HepG2 (cell line): ENCODE results near the gene SS18L1. TPM values are rescaled to one million over a fixed set of nuclear protein-coding genes. Genes with fewer than 3 reads are reported as not detected.

ENCODE experiments used
- ATAC-seq: fragments of 200-7000 bp; cut with Tn5 transposase; 3 replicates; pipeline ENCODE4 v1.9.1; 2020; ENCODE audit warnings: mild to moderate bottlenecking, moderate library complexity
- BruUV-seq: library from RNA; stranded (reverse); fragments of 400-500 nt; replicated peaks from 2 replicates; lab custom pipeline; 2021; lab: Mats Ljungman, UMichigan
- CTCF ChIA-PET: fragments of 300-600 bp; formaldehyde crosslinking; extraction: SDS; loops from one replicate; lab custom pipeline; 2021; ENCODE audit warnings: low total read pairs, inconsistent platforms, low intra/inter-chr PET ratio; lab: Yijun Ruan, JAX
- POLR2A ChIA-PET: fragments of 350-600 bp; sonication (Branson Sonifier 250); formaldehyde crosslinking; loops from one replicate; lab custom pipeline; 2020; ENCODE audit warnings: antibody characterized with exemption, inconsistent platforms; lab: Yijun Ruan, JAX
- DNase-seq: peaks from one replicate; pipeline ENCODE4 v3.0.0-alpha.2; 2015; ENCODE audit warnings: low spot score
- FAIRE-seq: peaks from 3 replicates; lab custom pipeline; 2011; peaks lifted over from hg19 to GRCh38; lab: Jason Lieb, UNC
- H2AFZ ChIP-seq: one replicate; pipeline ENCODE4 v1.6.1; 2011; ENCODE audit warnings: low read length, inconsistent platforms
- H3K27ac ChIP-seq: fragments of 300-600 bp; 3 replicates; pipeline ENCODE4 v1.8.0; 2011; ENCODE audit warnings: mixed run types, mild to moderate bottlenecking, mixed read lengths, low read length, inconsistent platforms; ENCODE audit not compliant: insufficient read depth; ENCODE audit errors: extremely low read length
- H3K27me3 ChIP-seq, 2 experiments: fragments of 200-600 bp in 1 of 2; 2 replicates in 1 of 2; 3 replicates in 1 of 2; pipeline versions ENCODE4 v1.6.0 to v1.8.0; 2011; ENCODE audit warnings: low read length in 2 of 2, mild to moderate bottlenecking in 2 of 2, moderate library complexity in 2 of 2, inconsistent platforms in 1 of 2; ENCODE audit not compliant: insufficient read depth in 2 of 2, control insufficient read depth in 1 of 2
- H3K36me3 ChIP-seq, 2 experiments: fragments of 200-600 bp in 1 of 2; replicated peaks in 1 of 2; 2 replicates in 1 of 2; 3 replicates in 1 of 2; pipeline versions ENCODE4 v1.5.1 to v1.8.0; 2011; ENCODE audit warnings: low read length in 2 of 2, inconsistent platforms in 1 of 2; ENCODE audit not compliant: insufficient read depth in 2 of 2, control insufficient read depth in 1 of 2
- H3K4me1 ChIP-seq: 2 replicates; pipeline ENCODE4 v1.5.1; 2012; ENCODE audit warnings: low read length, inconsistent platforms; ENCODE audit not compliant: insufficient read depth
- H3K4me2 ChIP-seq: 2 replicates; pipeline ENCODE4 v1.6.0; 2011; ENCODE audit warnings: low read depth, low read length, inconsistent platforms
- H3K4me3 ChIP-seq, 3 experiments: fragments of 200-600 bp in 1 of 3; sonication (generic), shearing (Covaris generic) in 1 of 3; replicated peaks in 1 of 3; 2 replicates each; pipeline ENCODE4 v1.5.1; 2011 to 2016; ENCODE audit warnings: low read length in 3 of 3, inconsistent platforms in 2 of 3, low read depth in 2 of 3, mild to moderate bottlenecking in 2 of 3, control low read depth in 1 of 3, mixed read lengths in 1 of 3; ENCODE audit not compliant: insufficient read depth in 1 of 3
- H3K79me2 ChIP-seq: one replicate; pipeline ENCODE4 v1.6.1; 2011; ENCODE audit warnings: low read length, inconsistent platforms; ENCODE audit not compliant: insufficient read depth
- H3K9ac ChIP-seq: 2 replicates; pipeline ENCODE4 v1.6.0; 2011; ENCODE audit warnings: mild to moderate bottlenecking, low read depth, low read length, inconsistent platforms; ENCODE audit not compliant: insufficient read depth
- H3K9me3 ChIP-seq: 2 replicates; pipeline ENCODE4 v1.5.1; 2012; ENCODE audit warnings: mild to moderate bottlenecking, low read length
- H4K20me1 ChIP-seq: 2 replicates; pipeline ENCODE4 v1.6.0; 2011; ENCODE audit warnings: inconsistent platforms, mild to moderate bottlenecking, low read length, moderate library complexity; ENCODE audit not compliant: insufficient read depth
- ETV5 ChIP-seq: IDR thresholded peaks from 2 replicates; pipeline ENCODE4 v1.6.1; 2018; ENCODE audit warnings: missing biosample characterization, missing genetic modification reagents, inconsistent platforms, borderline replicate concordance
- GATAD1 ChIP-seq: IDR thresholded peaks from 2 replicates; pipeline ENCODE4 v1.6.1; 2016; ENCODE audit warnings: missing genetic modification reagents, missing compliant biosample characterization
- NFAT5 ChIP-seq: sonication (generic); formaldehyde crosslinking; IDR thresholded peaks from 2 replicates; pipeline ENCODE4 v1.4.0; 2020; ENCODE audit warnings: missing genetic modification reagents
- POLR2G ChIP-seq: fragments of 200-400 bp; formaldehyde crosslinking; IDR thresholded peaks from 2 replicates; pipeline ENCODE4 v1.6.1; 2018; ENCODE audit warnings: mild to moderate bottlenecking, low read depth, low read length, moderate library complexity
- ZNF124 ChIP-seq: sonication (generic); formaldehyde crosslinking; IDR thresholded peaks from 2 replicates; pipeline ENCODE4 v1.4.0; 2020; ENCODE audit warnings: missing genetic modification reagents
- ZNF629 ChIP-seq: sonication (generic); formaldehyde crosslinking; conservative IDR thresholded peaks from 2 replicates; pipeline ENCODE4 v1.5.0; 2020; ENCODE audit warnings: missing genetic modification reagents
- WGBS: methylation state at CpG from one replicate; pipeline ENCODE4 v1.1.6; 2017; ENCODE audit warnings: low lambda C conversion rate; 5-methylcytosine and 5-hydroxymethylcytosine counted together
- in situ Hi-C: cut with HindIII; loops from 2 replicates; pipeline ENCODE4 v1.10.0; 2017; ENCODE audit warnings: low pct_unique_long_range_greater_than_20kb; ENCODE audit not compliant: extremely low pct_ligation_motif_present
- intact Hi-C: fragments of 100-400 bp; cut with micrococcal nuclease; formaldehyde crosslinking; loops from one replicate; pipeline ENCODE4 v1.10.0; 2022; ENCODE audit not compliant: unreplicated experiment
- polyA plus RNA-seq, 8 experiments: library from polyadenylated mRNA; depleted of rRNA in 3 of 8; stranded (reverse) in 7 of 8; unstranded in 1 of 8; fragments of >200 nt; fragmentation: Illumina TruSeq in 4 of 8; extraction: Trizol in 4 of 8; gene quantifications; 2 replicates each; pipeline versions ENCODE4 v1.2.1 to v1.2.3, GENCODE V29; 2011 to 2016; ENCODE audit warnings: low read depth in 4 of 8, missing spikeins in 1 of 8, mixed read lengths in 1 of 8; ENCODE audit not compliant: insufficient read depth in 1 of 8
- total RNA-seq, 5 experiments: library from RNA; depleted of rRNA; stranded (reverse); fragments of >200 nt; fragmentation: Illumina TruSeq; extraction: Trizol; gene quantifications; 2 replicates each; pipeline ENCODE4 v1.2.3, GENCODE V29; 2016; ENCODE audit warnings: low read depth in 1 of 5
- TF ChIP-seq, protein P1 (sequence below): sonication (generic); formaldehyde crosslinking; IDR thresholded peaks from 2 replicates; pipeline ENCODE4 v1.9.0; 2021; ENCODE audit warnings: mild to moderate bottlenecking, missing genetic modification reagents
- TF ChIP-seq, protein P2 (sequence below): sonication (generic); formaldehyde crosslinking; IDR thresholded peaks from 2 replicates; pipeline ENCODE4 v1.4.0; 2020; ENCODE audit warnings: missing genetic modification reagents, low read depth, mild to moderate bottlenecking, borderline replicate concordance

Gene SS18L1
- total and polyA plus RNA-seq, 2 of the 13 experiments (the other 11 are each of a cell fraction or from before 2014, with no cell fraction given): 17.8 to 27.6 TPM

DNA sequence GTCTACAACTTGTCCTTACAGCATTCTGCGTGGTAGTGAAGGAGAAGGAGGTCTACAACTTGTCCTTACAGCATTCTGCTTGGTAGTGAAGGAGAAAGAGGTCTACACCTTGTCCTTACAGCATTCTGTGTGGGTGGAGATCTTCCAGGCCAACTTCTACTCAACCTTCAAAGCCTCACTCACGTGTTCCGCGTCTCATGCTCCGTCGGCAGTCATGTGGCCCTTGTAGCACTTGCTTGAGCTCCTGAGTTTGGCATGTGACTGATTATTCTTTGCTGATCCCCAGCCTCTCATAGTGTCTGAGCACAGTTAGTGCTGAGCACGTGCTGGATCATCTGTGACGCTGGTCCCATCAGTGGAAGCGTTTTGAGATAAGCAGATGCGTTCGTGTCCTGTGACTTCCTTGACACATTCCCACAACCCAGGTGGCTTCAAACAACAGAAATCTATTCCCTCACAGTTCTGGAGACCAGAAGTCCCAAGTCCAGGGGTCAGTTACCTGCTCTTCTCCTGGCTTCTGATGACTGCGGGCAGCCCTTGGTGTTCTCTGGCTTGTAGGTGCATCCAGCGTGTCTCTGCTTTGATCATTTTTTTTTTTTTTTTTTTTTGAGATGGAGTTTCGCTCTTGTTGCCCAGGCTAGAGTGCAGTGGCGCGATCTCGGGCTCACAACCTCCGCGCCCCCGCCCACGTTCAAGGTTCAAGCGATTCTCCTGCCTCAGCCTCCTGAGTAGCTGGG is 2.6 kb downstream of the SS18L1 start (continued):
- TF ChIP-seq, protein P1, sequence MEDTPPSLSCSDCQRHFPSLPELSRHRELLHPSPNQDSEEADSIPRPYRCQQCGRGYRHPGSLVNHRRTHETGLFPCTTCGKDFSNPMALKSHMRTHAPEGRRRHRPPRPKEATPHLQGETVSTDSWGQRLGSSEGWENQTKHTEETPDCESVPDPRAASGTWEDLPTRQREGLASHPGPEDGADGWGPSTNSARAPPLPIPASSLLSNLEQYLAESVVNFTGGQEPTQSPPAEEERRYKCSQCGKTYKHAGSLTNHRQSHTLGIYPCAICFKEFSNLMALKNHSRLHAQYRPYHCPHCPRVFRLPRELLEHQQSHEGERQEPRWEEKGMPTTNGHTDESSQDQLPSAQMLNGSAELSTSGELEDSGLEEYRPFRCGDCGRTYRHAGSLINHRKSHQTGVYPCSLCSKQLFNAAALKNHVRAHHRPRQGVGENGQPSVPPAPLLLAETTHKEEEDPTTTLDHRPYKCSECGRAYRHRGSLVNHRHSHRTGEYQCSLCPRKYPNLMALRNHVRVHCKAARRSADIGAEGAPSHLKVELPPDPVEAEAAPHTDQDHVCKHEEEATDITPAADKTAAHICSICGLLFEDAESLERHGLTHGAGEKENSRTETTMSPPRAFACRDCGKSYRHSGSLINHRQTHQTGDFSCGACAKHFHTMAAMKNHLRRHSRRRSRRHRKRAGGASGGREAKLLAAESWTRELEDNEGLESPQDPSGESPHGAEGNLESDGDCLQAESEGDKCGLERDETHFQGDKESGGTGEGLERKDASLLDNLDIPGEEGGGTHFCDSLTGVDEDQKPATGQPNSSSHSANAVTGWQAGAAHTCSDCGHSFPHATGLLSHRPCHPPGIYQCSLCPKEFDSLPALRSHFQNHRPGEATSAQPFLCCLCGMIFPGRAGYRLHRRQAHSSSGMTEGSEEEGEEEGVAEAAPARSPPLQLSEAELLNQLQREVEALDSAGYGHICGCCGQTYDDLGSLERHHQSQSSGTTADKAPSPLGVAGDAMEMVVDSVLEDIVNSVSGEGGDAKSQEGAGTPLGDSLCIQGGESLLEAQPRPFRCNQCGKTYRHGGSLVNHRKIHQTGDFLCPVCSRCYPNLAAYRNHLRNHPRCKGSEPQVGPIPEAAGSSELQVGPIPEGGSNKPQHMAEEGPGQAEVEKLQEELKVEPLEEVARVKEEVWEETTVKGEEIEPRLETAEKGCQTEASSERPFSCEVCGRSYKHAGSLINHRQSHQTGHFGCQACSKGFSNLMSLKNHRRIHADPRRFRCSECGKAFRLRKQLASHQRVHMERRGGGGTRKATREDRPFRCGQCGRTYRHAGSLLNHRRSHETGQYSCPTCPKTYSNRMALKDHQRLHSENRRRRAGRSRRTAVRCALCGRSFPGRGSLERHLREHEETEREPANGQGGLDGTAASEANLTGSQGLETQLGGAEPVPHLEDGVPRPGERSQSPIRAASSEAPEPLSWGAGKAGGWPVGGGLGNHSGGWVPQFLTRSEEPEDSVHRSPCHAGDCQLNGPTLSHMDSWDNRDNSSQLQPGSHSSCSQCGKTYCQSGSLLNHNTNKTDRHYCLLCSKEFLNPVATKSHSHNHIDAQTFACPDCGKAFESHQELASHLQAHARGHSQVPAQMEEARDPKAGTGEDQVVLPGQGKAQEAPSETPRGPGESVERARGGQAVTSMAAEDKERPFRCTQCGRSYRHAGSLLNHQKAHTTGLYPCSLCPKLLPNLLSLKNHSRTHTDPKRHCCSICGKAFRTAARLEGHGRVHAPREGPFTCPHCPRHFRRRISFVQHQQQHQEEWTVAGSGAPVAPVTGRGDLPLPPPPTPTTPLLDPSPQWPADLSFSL (CRISPR knock-in tag): 0 out of 2 replicates have a peak, but pooled peaks have one; percentile 60
- no peak for TF ChIP-seq ZNF124 (CRISPR knock-in tag)
- TF ChIP-seq, all 625 proteins: peak for 238

DNA sequence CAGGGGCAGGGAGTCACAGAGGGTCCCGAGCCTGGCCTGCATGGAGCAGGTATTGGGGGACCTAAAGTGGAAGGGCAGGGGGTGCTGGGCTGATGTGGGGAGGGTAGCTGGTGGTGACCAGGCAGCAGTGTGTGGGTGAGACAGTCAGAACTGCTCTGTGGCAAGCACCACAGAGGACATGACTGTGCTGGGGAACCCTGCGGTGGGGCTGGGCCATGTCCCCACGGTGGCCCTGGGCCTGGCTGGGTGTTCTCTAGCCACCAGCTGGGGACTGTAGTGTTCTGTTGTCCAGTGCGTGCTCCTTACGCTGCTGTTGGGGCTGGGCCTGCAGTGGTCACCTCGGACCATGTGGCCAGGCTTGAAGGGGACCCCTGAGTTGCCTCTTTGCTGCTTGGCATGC is 3.6 kb downstream of the SS18L1 start:
- peak overlapping the region; percentile 70 for H3K27ac ChIP-seq
- FAIRE-seq: no peak
- POLR2A ChIA-PET: interaction anchor here (2.0 kb wide), 1 partner anchor 27 kb away, joined by 4 read pairs; no protein-coding TSS in a partner anchor
- H3K36me3 ChIP-seq: peaks cover 1 to 2% of the 10 kb centered on the region in 2 experiments; a peak in 1 of 5 replicates
- H3K4me3 ChIP-seq: peak overlapping the region in 1 of 3 experiments; percentile 29; a peak in 1 of 6 replicates
- H3K9me3 ChIP-seq: no peaks in the 10 kb centered on the region
- H3K9ac ChIP-seq: no peak overlapping the region; the same call in 1 of the 2 replicates
- H3K27me3 ChIP-seq: no peaks in the 10 kb centered on the region; a peak in 1 of 5 replicates
- CTCF ChIA-PET: no interaction called here
- H2AFZ ChIP-seq: no peak overlapping the region
- in situ Hi-C loops (no loop called here), intact Hi-C loops (no loop called here)
- no peak for DNase-seq
- WGBS: 89% methylated on average over 6 of the region's 6 CpGs
- peaks cover 60% of the 10 kb centered on the region for H3K4me1 ChIP-seq
- H3K79me2 ChIP-seq: peaks cover 88% of the 10 kb centered on the region
- BruUV-seq: no TSS peak
- peaks cover 48% of the 10 kb centered on the region for H4K20me1 ChIP-seq
- peak overlapping the region; percentile 96 for H3K4me2 ChIP-seq
- no peak for ATAC-seq
- TF ChIP-seq, protein P2, sequence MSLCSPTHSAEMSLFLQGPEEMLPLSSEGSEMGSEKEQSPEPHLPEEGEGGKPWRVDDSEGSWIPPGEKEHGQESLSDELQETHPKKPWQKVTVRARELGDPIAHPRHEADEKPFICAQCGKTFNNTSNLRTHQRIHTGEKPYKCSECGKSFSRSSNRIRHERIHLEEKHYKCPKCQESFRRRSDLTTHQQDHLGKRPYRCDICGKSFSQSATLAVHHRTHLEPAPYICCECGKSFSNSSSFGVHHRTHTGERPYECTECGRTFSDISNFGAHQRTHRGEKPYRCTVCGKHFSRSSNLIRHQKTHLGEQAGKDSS (CRISPR knock-in tag): no peak
- TF ChIP-seq ZNF629 (CRISPR knock-in tag): no peak
- TF ChIP-seq ETV5 (CRISPR knock-in tag): no peak
- no peak for TF ChIP-seq GATAD1 (CRISPR knock-in tag)
- no peak for TF ChIP-seq POLR2G
- TF ChIP-seq NFAT5 (CRISPR knock-in tag): no peak
